ENCODE measurements around the gene DALRD3. TPM values are rescaled to one million over a fixed set of nuclear protein-coding genes. Genes with fewer than 3 reads are reported as not detected.

The DALRD3 gene
- total RNA-seq, 1 experiment from 2014 or later = 53.4 TPM

DNA sequence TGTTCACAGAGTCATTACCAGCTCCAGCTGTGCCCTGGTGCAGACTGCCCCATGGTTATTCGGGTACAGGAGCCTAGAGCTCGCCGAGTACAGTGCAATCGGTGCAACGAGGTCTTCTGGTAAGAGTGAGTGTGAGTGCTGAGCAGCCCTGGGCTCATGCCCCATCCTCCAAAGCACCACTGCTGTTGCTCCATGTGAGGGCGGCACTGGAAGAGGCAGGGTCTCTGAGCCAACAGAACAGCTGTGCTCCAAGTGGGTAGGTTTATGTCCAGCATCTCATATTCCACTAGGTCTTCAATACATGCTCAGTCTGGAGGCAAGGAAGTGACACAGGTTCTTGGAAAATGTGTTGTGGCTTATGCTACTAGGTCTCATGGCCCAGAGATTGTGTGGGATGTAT is 47.8 kb downstream of the DALRD3 start:
- Histone ChIP-seq H3K4me1 (ENCODE audit: low read length) (no peaks in the 10 kb centered on the region), H3K9ac (ENCODE audit: low read length) (no peak overlapping the region), H3K27me3 (ENCODE audit: low read length) (no peaks in the 10 kb centered on the region), H3K4me3 (ENCODE audit: low read length) (no peak overlapping the region), H4K20me1 (ENCODE audit: insufficient read depth, low read depth, low read length) (0 out of 2 replicates have a peak, but pooled peaks cover 3% of the 10 kb centered on the region), H3K9me3 (ENCODE audit: low read length) (no peaks in the 10 kb centered on the region), H3K27ac (ENCODE audit: low read length) (no peak overlapping the region), H2AFZ (ENCODE audit: low read length) (no peak overlapping the region), H3K79me2 (ENCODE audit: low read length) (peaks cover 17% of the 10 kb centered on the region), H3K4me2 (ENCODE audit: low read depth, low read length, poor library complexity, severe bottlenecking) (no peak overlapping the region), H3K36me3 (ENCODE audit: insufficient read depth, low read length) (peaks cover 57% of the 10 kb centered on the region; the same call in 1 of the 2 replicates), H3K9me2 (replicated peaks; ENCODE audit: insufficient read depth, low read length) (no peaks in the 10 kb centered on the region)
- no peak for DNase-seq

GRCh38 chr3:48966876-48967361 is 51.5 kb downstream of the DALRD3 start:
- Histone ChIP-seq H3K36me3 (ENCODE audit: insufficient read depth, low read length) (peaks cover 47% of the 10 kb centered on the region; the same call in 1 of the 2 replicates), H3K4me3 (ENCODE audit: low read length) (no peak overlapping the region), H3K4me1 (ENCODE audit: low read length) (no peaks in the 10 kb centered on the region), H4K20me1 (ENCODE audit: insufficient read depth, low read depth, low read length) (0 out of 2 replicates have a peak, but pooled peaks cover 3% of the 10 kb centered on the region), H3K9me2 (replicated peaks; ENCODE audit: insufficient read depth, low read length) (no peaks in the 10 kb centered on the region), H3K4me2 (ENCODE audit: low read depth, low read length, poor library complexity, severe bottlenecking) (no peak overlapping the region), H3K79me2 (ENCODE audit: low read length) (peaks cover 31% of the 10 kb centered on the region), H3K27me3 (ENCODE audit: low read length) (no peaks in the 10 kb centered on the region), H3K9ac (ENCODE audit: low read length) (no peak overlapping the region), H2AFZ (ENCODE audit: low read length) (no peak overlapping the region), H3K27ac (ENCODE audit: low read length) (no peak overlapping the region), H3K9me3 (ENCODE audit: low read length) (no peaks in the 10 kb centered on the region)
- no peak for DNase-seq

GRCh38 chr3:48966367-48966766 is 52.0 kb downstream of the DALRD3 start:
- no peak overlapping the region for H2AFZ ChIP-seq (ENCODE audit: low read length)
- no peaks in the 10 kb centered on the region for H3K27me3 ChIP-seq (ENCODE audit: low read length)
- DNase-seq = no peak
- H3K36me3 ChIP-seq (ENCODE audit: insufficient read depth, low read length) = peaks cover 42% of the 10 kb centered on the region; the same call in 1 of the 2 replicates
- H3K9ac ChIP-seq (ENCODE audit: low read length) = no peak overlapping the region
- no peak overlapping the region for H3K4me2 ChIP-seq (ENCODE audit: low read depth, low read length, poor library complexity, severe bottlenecking)
- no peaks in the 10 kb centered on the region for H3K9me2 ChIP-seq (replicated peaks; ENCODE audit: insufficient read depth, low read length)
- H4K20me1 ChIP-seq (ENCODE audit: insufficient read depth, low read depth, low read length) = 0 out of 2 replicates have a peak, but pooled peaks cover 3% of the 10 kb centered on the region
- H3K4me1 ChIP-seq (ENCODE audit: low read length) = no peaks in the 10 kb centered on the region
- H3K27ac ChIP-seq (ENCODE audit: low read length) = no peak overlapping the region
- H3K4me3 ChIP-seq (ENCODE audit: low read length) = no peak overlapping the region
- no peaks in the 10 kb centered on the region for H3K9me3 ChIP-seq (ENCODE audit: low read length)
- peaks cover 32% of the 10 kb centered on the region for H3K79me2 ChIP-seq (ENCODE audit: low read length)

Small RNAs within 50 kb of the gene (small RNA-seq; reads per million reads assigned to genes)
- gene MIR191 (7,498 reads per million, percentile 100 among the genes with 10 or more reads in this experiment), gene MIR425 (144 reads per million, percentile 99 among the genes with 10 or more reads in this experiment)

Other genes starting within 250 kb of the DALRD3 start
- 37.9 and 51.5 TPM in 2 replicates for gene PRKAR2A, start 170.7 kb downstream of the DALRD3 start, total RNA-seq (2014; rRNA removed; shearing (Covaris generic); ENCODE audit: low replicate concordance)
- 20.5 and 33.8 TPM in 2 replicates for gene SLC25A20, start 119.7 kb downstream of the DALRD3 start, total RNA-seq (2014; rRNA removed; shearing (Covaris generic); ENCODE audit: low replicate concordance)
- gene ARIH2, start 99.7 kb downstream of the DALRD3 start, total RNA-seq (2014; rRNA removed; shearing (Covaris generic); ENCODE audit: low replicate concordance) = 86.4 and 113 TPM in 2 replicates
- gene P4HTM, start 28.3 kb downstream of the DALRD3 start, total RNA-seq (2014; rRNA removed; shearing (Covaris generic); ENCODE audit: low replicate concordance) = 36.1 and 86.7 TPM in 2 replicates
- 82.1 and 110 TPM in 2 replicates for gene WDR6, start 11.2 kb downstream of the DALRD3 start, total RNA-seq (2014; rRNA removed; shearing (Covaris generic); ENCODE audit: low replicate concordance)
- gene NDUFAF3, start 3.5 kb upstream of the DALRD3 start, total RNA-seq (2014; rRNA removed; shearing (Covaris generic); ENCODE audit: low replicate concordance) = 228 and 279 TPM in 2 replicates
- gene IMPDH2, start 10.8 kb upstream of the DALRD3 start, total RNA-seq (2014; rRNA removed; shearing (Covaris generic); ENCODE audit: low replicate concordance) = 522 and 655 TPM in 2 replicates
- 75.4 and 80.0 TPM in 2 replicates for gene QRICH1, start 75.5 kb upstream of the DALRD3 start, total RNA-seq (2014; rRNA removed; shearing (Covaris generic); ENCODE audit: low replicate concordance)
- gene QARS1, start 86.2 kb upstream of the DALRD3 start, total RNA-seq (2014; rRNA removed; shearing (Covaris generic); ENCODE audit: low replicate concordance) = 220 and 257 TPM in 2 replicates
- gene USP19, start 102.2 kb upstream of the DALRD3 start, total RNA-seq (2014; rRNA removed; shearing (Covaris generic); ENCODE audit: low replicate concordance) = 31.5 and 111 TPM in 2 replicates
- gene LAMB2, start 114.5 kb upstream of the DALRD3 start, total RNA-seq (2014; rRNA removed; shearing (Covaris generic); ENCODE audit: low replicate concordance) = 3.8 TPM in 1 of 2 replicates, not detected in the other
- 18.4 and 22.0 TPM in 2 replicates for gene CCDC71, start 147.8 kb upstream of the DALRD3 start, total RNA-seq (2014; rRNA removed; shearing (Covaris generic); ENCODE audit: low replicate concordance)
- 8.4 and 16.5 TPM in 2 replicates for gene KLHDC8B, start 153.0 kb upstream of the DALRD3 start, total RNA-seq (2014; rRNA removed; shearing (Covaris generic); ENCODE audit: low replicate concordance)